ENCODE measurements around the gene ATP8A1. TPM values are rescaled to one million over a fixed set of nuclear protein-coding genes. Genes with fewer than 3 reads are reported as not detected.

ATP8A1 gene
- total RNA-seq, 1 experiment from 2014 or later = 0.80 TPM

DNA sequence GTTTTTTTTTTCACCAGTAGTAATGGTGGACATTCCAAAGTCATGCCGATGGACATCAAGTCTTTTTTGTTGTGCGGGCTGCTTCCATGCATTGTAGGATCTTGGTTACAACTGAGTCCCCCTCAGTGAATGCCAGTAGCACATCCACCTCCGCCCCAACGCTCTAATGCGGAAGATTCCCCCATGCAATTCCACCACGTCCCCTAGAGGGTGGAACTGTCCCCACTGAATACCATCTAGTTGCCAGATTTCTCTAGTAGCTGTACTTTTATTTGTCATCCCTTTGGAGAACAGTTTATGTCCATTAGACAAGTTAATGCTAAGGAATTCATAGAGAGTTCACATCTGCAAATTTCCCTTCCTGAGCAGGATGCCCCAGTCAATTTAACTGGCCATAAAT is 252.9 kb downstream of the ATP8A1 start:
- no peaks in the 10 kb centered on the region for H3K4me1 ChIP-seq (ENCODE audit: control insufficient read depth, insufficient read depth, low read length)
- no peaks in the 10 kb centered on the region for H3K9me3 ChIP-seq (ENCODE audit: control insufficient read depth, insufficient read depth, low read depth, low read length)
- ChIA-PET POLR2A (no interaction called here), CTCF (no interaction called here)
- no peak for DNase-seq (ENCODE audit: low read depth, low spot score)
- H3K27ac ChIP-seq (ENCODE audit: low read length) = no peak overlapping the region
- H3K36me3 ChIP-seq (ENCODE audit: control insufficient read depth, insufficient read depth, low read length) = no peaks in the 10 kb centered on the region
- BruUV-seq (replicated peaks) = no TSS peak
- no peak for ATAC-seq
- intact Hi-C loops (cut with micrococcal nuclease; ENCODE audit: unreplicated experiment) = no loop called here
- peak; percentile 6; the same call in 1 of the 2 replicates for TF ChIP-seq CTCF (IDR thresholded peaks at IDR 0.05)
- TF ChIP-seq REST (IDR thresholded peaks at IDR 0.05; ENCODE audit: insufficient read depth in 1 of 2, low read depth in 2 of 2, low read length in 1 of 2) = no peak
- no peak overlapping the region for H3K4me3 ChIP-seq (ENCODE audit: low read depth in 2 of 2, low read length in 2 of 2)
- in situ Hi-C loops (cut with HindIII; ENCODE audit: low pct_unique_long_range_greater_than_20kb, low sequenced_read_pairs) = no loop called here
- no peaks in the 10 kb centered on the region; the same call in 1 of the 2 replicates for H3K27me3 ChIP-seq (ENCODE audit: control insufficient read depth, insufficient read depth, low read length)

GRCh38 chr4:42401171-42401570 is 255.7 kb downstream of the ATP8A1 start:
- no TSS peak for BruUV-seq (replicated peaks)
- Histone ChIP-seq H3K4me3 (ENCODE audit: low read depth in 2 of 2, low read length in 2 of 2) (no peak overlapping the region), H3K27ac (ENCODE audit: low read length) (no peak overlapping the region), H3K27me3 (ENCODE audit: control insufficient read depth, insufficient read depth, low read length) (peaks cover 3% of the 10 kb centered on the region), H3K36me3 (ENCODE audit: control insufficient read depth, insufficient read depth, low read length) (no peaks in the 10 kb centered on the region), H3K9me3 (ENCODE audit: control insufficient read depth, insufficient read depth, low read depth, low read length) (no peaks in the 10 kb centered on the region), H3K4me1 (ENCODE audit: control insufficient read depth, insufficient read depth, low read length) (no peaks in the 10 kb centered on the region; the same call in 1 of the 2 replicates)
- ChIA-PET CTCF (no interaction called here), POLR2A (no interaction called here)
- no peak for DNase-seq (ENCODE audit: low read depth, low spot score)
- intact Hi-C loops (cut with micrococcal nuclease; ENCODE audit: unreplicated experiment) = no loop called here
- no peak for ATAC-seq
- in situ Hi-C loops (cut with HindIII; ENCODE audit: low pct_unique_long_range_greater_than_20kb, low sequenced_read_pairs) = no loop called here
- TF ChIP-seq CTCF (IDR thresholded peaks at IDR 0.05) (peak; percentile 26; the same call in 1 of the 2 replicates), REST (IDR thresholded peaks at IDR 0.05; ENCODE audit: insufficient read depth in 1 of 2, low read depth in 2 of 2, low read length in 1 of 2) (no peak), SIN3A (IDR thresholded peaks at IDR 0.05; ENCODE audit: borderline replicate concordance, insufficient read depth, low read depth, low read length) (no peak), POLR2AphosphoS5 (IDR thresholded peaks at IDR 0.05; ENCODE audit: low read depth, low read length) (no peak), TCF7L2 (IDR thresholded peaks at IDR 0.05; ENCODE audit: low read depth, low read length) (no peak)
